IMR-90 (cell line): ENCODE results near the gene ALS2CL. TPM values are rescaled to one million over a fixed set of nuclear protein-coding genes. Genes with fewer than 3 reads are reported as not detected.

Experiments
- ATAC-seq: fragments of 200-7000 bp; cut with Tn5 transposase; 2 replicates; pipeline ENCODE4 v1.9.1; 2020; ENCODE audit warnings: low read depth, mild to moderate bottlenecking, moderate library complexity
- BruUV-seq: library from RNA; stranded (reverse); fragments of 400-500 nt; replicated peaks from 2 replicates; lab custom pipeline; 2021; lab: Mats Ljungman, UMichigan
- CTCF ChIA-PET: fragments of 300-600 bp; formaldehyde crosslinking; extraction: SDS; loops from one replicate; lab custom pipeline; 2021; ENCODE audit warnings: antibody characterized with exemption; lab: Yijun Ruan, JAX
- POLR2A ChIA-PET: fragments of 300-600 bp; sonication (Branson Sonifier 250); formaldehyde crosslinking; loops from one replicate; lab custom pipeline; 2022; ENCODE audit warnings: antibody characterized with exemption; ENCODE audit not compliant: unreplicated experiment; lab: Charles Lee
- DNase-seq: peaks from one replicate; pipeline ENCODE4 v3.0.0; 2013
- H2AFZ ChIP-seq: replicated peaks from 2 replicates; pipeline ENCODE3; 2013; ENCODE audit warnings: low read length, mild to moderate bottlenecking; ENCODE audit not compliant: poor library complexity
- H2AK5ac ChIP-seq: 2 replicates; pipeline ENCODE4 v1.6.1; 2013; ENCODE audit warnings: low read depth, low read length, inconsistent platforms
- H2AK9ac ChIP-seq: replicated peaks from 2 replicates; pipeline ENCODE3; 2013; ENCODE audit warnings: mild to moderate bottlenecking, low read depth, low read length, moderate library complexity; ENCODE audit not compliant: poor library complexity
- H2BK120ac ChIP-seq: 2 replicates; pipeline ENCODE4 v1.6.1; 2013; ENCODE audit warnings: low read depth, low read length, inconsistent platforms
- H2BK15ac ChIP-seq: 3 replicates; pipeline ENCODE4 v1.6.1; 2013; ENCODE audit warnings: low read depth, low read length, inconsistent platforms
- H2BK20ac ChIP-seq: 2 replicates; pipeline ENCODE4 v1.6.1; 2013; ENCODE audit warnings: low read depth, mild to moderate bottlenecking, inconsistent platforms, low read length, moderate library complexity
- H2BK5ac ChIP-seq: 2 replicates; pipeline ENCODE4 v1.6.1; 2013; ENCODE audit warnings: mild to moderate bottlenecking, low read depth, low read length, inconsistent platforms; ENCODE audit not compliant: poor library complexity, severe bottlenecking
- H3K14ac ChIP-seq: replicated peaks from 2 replicates; pipeline ENCODE4 v1.6.1; 2013; ENCODE audit warnings: low read depth, low read length, inconsistent platforms
- H3K18ac ChIP-seq: 2 replicates; pipeline ENCODE4 v1.6.1; 2013; ENCODE audit warnings: low read depth, low read length, control low read depth
- H3K23ac ChIP-seq: 2 replicates; pipeline ENCODE4 v1.6.1; 2013; ENCODE audit warnings: low read depth, low read length, inconsistent platforms
- H3K27ac ChIP-seq: 2 replicates; pipeline ENCODE4 v1.5.1; 2013; ENCODE audit warnings: mild to moderate bottlenecking, control low read depth, low read length; ENCODE audit not compliant: insufficient read depth
- H3K27me3 ChIP-seq: 2 replicates; pipeline ENCODE4 v1.6.1; 2013; ENCODE audit warnings: low read length; ENCODE audit not compliant: control insufficient read depth, insufficient read depth
- H3K36me3 ChIP-seq: 2 replicates; pipeline ENCODE4 v1.6.1; 2013; ENCODE audit warnings: low read length, mixed read lengths; ENCODE audit not compliant: control insufficient read depth, insufficient read depth
- H3K4ac ChIP-seq: 2 replicates; pipeline ENCODE4 v1.6.1; 2013; ENCODE audit warnings: low read depth, low read length, inconsistent platforms
- H3K4me1 ChIP-seq: 2 replicates; pipeline ENCODE4 v1.6.1; 2013; ENCODE audit warnings: low read length, mixed read lengths; ENCODE audit not compliant: control insufficient read depth, insufficient read depth
- H3K4me2 ChIP-seq: 2 replicates; pipeline ENCODE4 v1.6.1; 2013; ENCODE audit warnings: low read depth, mild to moderate bottlenecking, control low read depth, low read length, moderate library complexity
- H3K4me3 ChIP-seq: 2 replicates; pipeline ENCODE4 v1.5.1; 2013; ENCODE audit warnings: low read depth, mild to moderate bottlenecking, control low read depth, low read length, moderate library complexity; ENCODE audit not compliant: insufficient read depth
- H3K56ac ChIP-seq: 2 replicates; pipeline ENCODE4 v1.6.1; 2013; ENCODE audit warnings: low read length, inconsistent platforms; ENCODE audit not compliant: insufficient read depth; ENCODE audit errors: extremely low read depth
- H3K79me1 ChIP-seq, 2 experiments: 2 replicates each; pipeline ENCODE4 v1.6.1; 2013; ENCODE audit warnings: low read length in 2 of 2, inconsistent platforms in 1 of 2, low read depth in 1 of 2
- H3K9ac ChIP-seq: 2 replicates; pipeline ENCODE4 v1.6.1; 2013; ENCODE audit warnings: low read depth, low read length, control low read depth
- H3K9me1 ChIP-seq: 2 replicates; pipeline ENCODE4 v1.6.1; 2013; ENCODE audit warnings: low read length, inconsistent platforms; ENCODE audit not compliant: insufficient read depth
- H3K9me3 ChIP-seq: 2 replicates; pipeline ENCODE4 v1.6.1; 2013; ENCODE audit warnings: low read length; ENCODE audit not compliant: control insufficient read depth, insufficient read depth
- H4K20me1 ChIP-seq: 2 replicates; pipeline ENCODE4 v1.6.1; 2013; ENCODE audit warnings: low read length, inconsistent platforms; ENCODE audit not compliant: insufficient read depth
- H4K5ac ChIP-seq: 2 replicates; pipeline ENCODE4 v1.6.1; 2013; ENCODE audit warnings: mild to moderate bottlenecking, low read depth, low read length, control low read depth
- H4K8ac ChIP-seq, 2 experiments: 2 replicates each; pipeline ENCODE4 v1.6.1; 2013; ENCODE audit warnings: low read depth in 2 of 2, low read length in 2 of 2, control low read depth in 1 of 2, inconsistent platforms in 1 of 2
- H4K91ac ChIP-seq: 2 replicates; pipeline ENCODE4 v1.6.1; 2013; ENCODE audit warnings: low read depth, low read length, inconsistent platforms; ENCODE audit not compliant: insufficient read depth
- BHLHE40 ChIP-seq: fragments of 150-350 bp; IDR thresholded peaks from 2 replicates; pipeline ENCODE4 v1.6.1; 2016; ENCODE audit warnings: mild to moderate bottlenecking, low read depth, low read length
- CEBPB ChIP-seq: IDR thresholded peaks from 2 replicates; pipeline ENCODE4 v1.6.1; 2012; ENCODE audit warnings: low read depth, low read length, improper control_type of control experiment
- CHD1 ChIP-seq: IDR thresholded peaks from 2 replicates; pipeline ENCODE4 v1.6.1; 2012; ENCODE audit warnings: low read depth, low read length, improper control_type of control experiment
- CTCF ChIP-seq: conservative IDR thresholded peaks from 2 replicates; pipeline ENCODE4 v1.5.1; 2012; ENCODE audit warnings: mild to moderate bottlenecking, low read depth, low read length, improper control_type of control experiment
- ELK1 ChIP-seq: fragments of 150-350 bp; IDR thresholded peaks from 2 replicates; pipeline ENCODE4 v1.6.1; 2016; ENCODE audit warnings: low read depth, mild to moderate bottlenecking, low read length, moderate library complexity, borderline replicate concordance
- FOS ChIP-seq: fragments of 150-350 bp; IDR thresholded peaks from 2 replicates; pipeline ENCODE4 v1.6.1; 2016; ENCODE audit warnings: low read depth, low read length
- MAFK ChIP-seq: IDR thresholded peaks from 2 replicates; pipeline ENCODE4 v1.6.1; 2012; ENCODE audit warnings: low read depth, low read length, improper control_type of control experiment
- MAZ ChIP-seq: IDR thresholded peaks from 2 replicates; pipeline ENCODE4 v1.6.1; 2012; ENCODE audit warnings: low read depth, mild to moderate bottlenecking, low read length, improper control_type of control experiment, moderate library complexity, borderline replicate concordance
- RAD21 ChIP-seq: IDR thresholded peaks from 2 replicates; pipeline ENCODE4 v1.6.1; 2012; ENCODE audit warnings: low read length, improper control_type of control experiment
- SMC3 ChIP-seq: fragments of 150-350 bp; IDR thresholded peaks from 2 replicates; pipeline ENCODE4 v1.6.1; 2016; ENCODE audit warnings: low read depth, mild to moderate bottlenecking, antibody characterized with exemption, low read length, moderate library complexity
- USF2 ChIP-seq: fragments of 150-350 bp; IDR thresholded peaks from 2 replicates; pipeline ENCODE4 v1.6.1; 2017; ENCODE audit warnings: mild to moderate bottlenecking, antibody characterized with exemption, low read length, low read depth
- WGBS, 2 experiments: methylation state at CpG; one replicate each; pipeline versions ENCODE4 v1.1.5 to v1.1.7; 2013; ENCODE audit warnings: missing lambda C conversion rate in 2 of 2; ENCODE audit not compliant: insufficient read length in 1 of 2; ENCODE audit errors: extremely low coverage in 2 of 2; 5-methylcytosine and 5-hydroxymethylcytosine counted together
- dilution Hi-C: fragments of 300-500 bp; cut with HindIII; formaldehyde crosslinking; loops from one replicate; pipeline ENCODE4 v1.14.3; 2018; ENCODE audit warnings: low sequenced_read_pairs; ENCODE audit not compliant: unreplicated experiment
- in situ Hi-C: fragments of 300-500 bp; cut with MboI; formaldehyde crosslinking; loops from 3 replicates; pipeline ENCODE4 v1.14.3; 2019; ENCODE audit warnings: low sequenced_read_pairs, inconsistent platforms, mixed read lengths
- intact Hi-C: fragments of 100-400 bp; cut with micrococcal nuclease; formaldehyde crosslinking; loops from 2 replicates; pipeline ENCODE4 v1.10.0; 2022
- polyA plus RNA-seq, 3 experiments: library from polyadenylated mRNA; depleted of rRNA; stranded (reverse); fragments of >200 nt; gene quantifications; 2 replicates each; pipeline ENCODE4 v1.2.3, GENCODE V29; 2012; ENCODE audit warnings: low replicate concordance in 1 of 3
- total RNA-seq: library from RNA; depleted of rRNA; stranded (reverse); fragments of >200 nt; gene quantifications from 2 replicates; pipeline ENCODE4 v1.2.3, GENCODE V29; 2012

Gene ALS2CL
- total and polyA plus RNA-seq, 2 of the 4 experiments (the other 2 are of a cell fraction), result 2.2 to 4.8 TPM

- no TSS peak for BruUV-seq
- H2BK5ac ChIP-seq, result peak overlapping the region; percentile 17
- H3K4me1 ChIP-seq, result peaks cover 24% of the 10 kb centered on the region
- H3K23ac ChIP-seq, result peak overlapping the region; percentile 72
- H2BK20ac ChIP-seq, result peak overlapping the region; percentile 89
- H3K56ac ChIP-seq, result peak overlapping the region; percentile 40
- in situ Hi-C loops (loop anchor here (5.0 kb wide), 1 partner anchor 143 kb away; no protein-coding TSS in a partner anchor), dilution Hi-C loops (no loop called here), intact Hi-C loops (loop anchor here (1.0 to 5.0 kb wide), 2 partner anchors 63 to 142 kb away; partner anchors contain the start of gene LRRC2)
- H4K5ac ChIP-seq, result peak overlapping the region; percentile 90
- H4K8ac ChIP-seq, result peak overlapping the region; percentile 45 to 96
- H3K27ac ChIP-seq, result peak overlapping the region; percentile 24
- H3K14ac ChIP-seq, result peak overlapping the region; percentile 90
- ATAC-seq (peak; percentile 82), DNase-seq (peak; percentile 76)
- H3K9me1 ChIP-seq, result peaks cover 12% of the 10 kb centered on the region
- H3K18ac ChIP-seq, result peak overlapping the region; percentile 48
- H2BK120ac ChIP-seq, result peak overlapping the region; percentile 96
- peak overlapping the region; percentile 80 for H2AK9ac ChIP-seq
- no peaks in the 10 kb centered on the region for H3K79me1 ChIP-seq
- TF ChIP-seq CHD1, result no peak
- TF ChIP-seq MAFK, result peak; percentile 62
- no peak for TF ChIP-seq ELK1
- peak; percentile 82 for TF ChIP-seq RAD21
- TF ChIP-seq FOS, result no peak
- TF ChIP-seq SMC3, result peak; percentile 94
- peak; percentile 99 for TF ChIP-seq CTCF
- TF ChIP-seq CEBPB, result no peak
- no peak for TF ChIP-seq USF2
- TF ChIP-seq MAZ, result peak; percentile 46; the same call in 1 of the 2 replicates
- no peak; the same call in 1 of the 2 replicates for TF ChIP-seq BHLHE40
- ChIA-PET POLR2A (interaction anchor here (0.6 to 0.9 kb wide), 3 partner anchors 132 to 150 kb away, joined by 3 to 13 read pairs (median 3); partner anchors contain the start of gene RTP3), CTCF (interaction anchor here (0.7 to 2.5 kb wide), 13 partner anchors 10 to 154 kb away, joined by 3 to 49 read pairs (median 4); no protein-coding TSS in a partner anchor)
- peak overlapping the region; percentile 60; the same call in 2 of the 3 replicates for H2BK15ac ChIP-seq
- peak overlapping the region; percentile 90 for H2AFZ ChIP-seq
- peak overlapping the region; percentile 94 for H3K4ac ChIP-seq
- H3K4me2 ChIP-seq, result peak overlapping the region; percentile 37
- peak overlapping the region; percentile 89 for H4K91ac ChIP-seq
- no peaks in the 10 kb centered on the region for H3K36me3 ChIP-seq
- H4K20me1 ChIP-seq, result no peaks in the 10 kb centered on the region
- peak overlapping the region; percentile 10 for H3K9ac ChIP-seq
- H3K9me3 ChIP-seq, result no peaks in the 10 kb centered on the region
- no peak overlapping the region for H3K4me3 ChIP-seq
- 10% methylated on average over 18 of the region's 36 CpGs; no CpG with 5 or more reads in 1 of the 2 experiments for WGBS, 2 experiments
- 0 out of 2 replicates have a peak overlapping the region, but pooled peaks have one; percentile 36 for H2AK5ac ChIP-seq
- no peaks in the 10 kb centered on the region; the same call in 1 of the 2 replicates for H3K27me3 ChIP-seq
Observed at GRCh38 chr3:46629551-46630517, 63.6 kb downstream of the ALS2CL start.
